ENCODE data around the gene SLMAP.

DNA sequence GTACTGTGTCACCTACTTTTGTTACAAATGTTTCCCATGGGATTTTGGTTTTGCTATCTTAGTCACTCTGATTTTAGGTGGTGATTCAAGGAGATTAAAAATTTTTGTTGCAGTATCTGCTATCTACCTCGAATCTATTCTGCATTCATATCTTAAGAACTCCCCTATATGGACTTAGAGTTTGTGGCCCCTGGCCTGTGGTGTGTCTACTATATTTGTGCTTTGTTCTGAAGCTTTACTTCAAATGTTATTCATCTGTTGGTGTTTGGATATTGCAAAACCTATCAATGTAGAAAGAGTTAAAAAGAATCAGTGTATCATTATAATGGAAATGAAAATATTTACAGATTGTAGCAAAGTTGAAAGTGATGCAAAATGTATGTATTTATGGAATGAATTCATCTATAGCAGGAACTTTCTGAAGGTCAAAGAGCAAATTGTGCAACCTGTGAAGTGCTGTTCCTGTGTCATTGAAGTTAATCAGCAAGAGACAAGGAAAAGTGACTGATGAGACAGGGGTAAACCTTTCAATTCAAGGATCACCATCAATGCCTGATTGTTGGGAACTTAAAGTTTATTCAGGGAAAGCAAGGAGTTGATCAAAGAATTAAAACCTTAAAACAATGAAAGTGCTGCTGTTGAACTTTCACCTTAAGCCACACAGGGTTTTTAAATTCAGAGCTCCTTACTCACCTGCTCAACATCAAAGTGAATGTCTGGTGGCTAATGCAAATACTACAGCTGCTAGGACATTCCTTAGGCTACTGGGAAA is 71.0 kb downstream of the SLMAP start:
- TF ChIP-seq, protein P1, sequence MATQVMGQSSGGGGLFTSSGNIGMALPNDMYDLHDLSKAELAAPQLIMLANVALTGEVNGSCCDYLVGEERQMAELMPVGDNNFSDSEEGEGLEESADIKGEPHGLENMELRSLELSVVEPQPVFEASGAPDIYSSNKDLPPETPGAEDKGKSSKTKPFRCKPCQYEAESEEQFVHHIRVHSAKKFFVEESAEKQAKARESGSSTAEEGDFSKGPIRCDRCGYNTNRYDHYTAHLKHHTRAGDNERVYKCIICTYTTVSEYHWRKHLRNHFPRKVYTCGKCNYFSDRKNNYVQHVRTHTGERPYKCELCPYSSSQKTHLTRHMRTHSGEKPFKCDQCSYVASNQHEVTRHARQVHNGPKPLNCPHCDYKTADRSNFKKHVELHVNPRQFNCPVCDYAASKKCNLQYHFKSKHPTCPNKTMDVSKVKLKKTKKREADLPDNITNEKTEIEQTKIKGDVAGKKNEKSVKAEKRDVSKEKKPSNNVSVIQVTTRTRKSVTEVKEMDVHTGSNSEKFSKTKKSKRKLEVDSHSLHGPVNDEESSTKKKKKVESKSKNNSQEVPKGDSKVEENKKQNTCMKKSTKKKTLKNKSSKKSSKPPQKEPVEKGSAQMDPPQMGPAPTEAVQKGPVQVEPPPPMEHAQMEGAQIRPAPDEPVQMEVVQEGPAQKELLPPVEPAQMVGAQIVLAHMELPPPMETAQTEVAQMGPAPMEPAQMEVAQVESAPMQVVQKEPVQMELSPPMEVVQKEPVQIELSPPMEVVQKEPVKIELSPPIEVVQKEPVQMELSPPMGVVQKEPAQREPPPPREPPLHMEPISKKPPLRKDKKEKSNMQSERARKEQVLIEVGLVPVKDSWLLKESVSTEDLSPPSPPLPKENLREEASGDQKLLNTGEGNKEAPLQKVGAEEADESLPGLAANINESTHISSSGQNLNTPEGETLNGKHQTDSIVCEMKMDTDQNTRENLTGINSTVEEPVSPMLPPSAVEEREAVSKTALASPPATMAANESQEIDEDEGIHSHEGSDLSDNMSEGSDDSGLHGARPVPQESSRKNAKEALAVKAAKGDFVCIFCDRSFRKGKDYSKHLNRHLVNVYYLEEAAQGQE (IDR thresholded peaks at IDR 0.05; ENCODE audit: insufficient replicate concordance, low read depth): no peak
- TF ChIP-seq, protein P2, sequence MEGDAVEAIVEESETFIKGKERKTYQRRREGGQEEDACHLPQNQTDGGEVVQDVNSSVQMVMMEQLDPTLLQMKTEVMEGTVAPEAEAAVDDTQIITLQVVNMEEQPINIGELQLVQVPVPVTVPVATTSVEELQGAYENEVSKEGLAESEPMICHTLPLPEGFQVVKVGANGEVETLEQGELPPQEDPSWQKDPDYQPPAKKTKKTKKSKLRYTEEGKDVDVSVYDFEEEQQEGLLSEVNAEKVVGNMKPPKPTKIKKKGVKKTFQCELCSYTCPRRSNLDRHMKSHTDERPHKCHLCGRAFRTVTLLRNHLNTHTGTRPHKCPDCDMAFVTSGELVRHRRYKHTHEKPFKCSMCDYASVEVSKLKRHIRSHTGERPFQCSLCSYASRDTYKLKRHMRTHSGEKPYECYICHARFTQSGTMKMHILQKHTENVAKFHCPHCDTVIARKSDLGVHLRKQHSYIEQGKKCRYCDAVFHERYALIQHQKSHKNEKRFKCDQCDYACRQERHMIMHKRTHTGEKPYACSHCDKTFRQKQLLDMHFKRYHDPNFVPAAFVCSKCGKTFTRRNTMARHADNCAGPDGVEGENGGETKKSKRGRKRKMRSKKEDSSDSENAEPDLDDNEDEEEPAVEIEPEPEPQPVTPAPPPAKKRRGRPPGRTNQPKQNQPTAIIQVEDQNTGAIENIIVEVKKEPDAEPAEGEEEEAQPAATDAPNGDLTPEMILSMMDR (IDR thresholded peaks at IDR 0.05; ENCODE audit: insufficient read depth, low read length): no peak
- TF ChIP-seq POLR2AphosphoS5 (IDR thresholded peaks at IDR 0.05; ENCODE audit: low read depth): no peak
- TF ChIP-seq GABPA (IDR thresholded peaks at IDR 0.05; ENCODE audit: low read depth): no peak

All from HL-60 (cell line).